Left ventricle myocardium inferior (tissue), 1 donor: ENCODE results near the gene MITF. TPM values are rescaled to one million over a fixed set of nuclear protein-coding genes. Genes with fewer than 3 reads are reported as not detected.

Experiments used
- DNase-seq: peaks from one replicate; pipeline ENCODE4 v3.0.0-alpha.2; 2020
- H3K27ac ChIP-seq: fragments of 200-600 bp; replicated peaks from 2 replicates; pipeline ENCODE4 v1.8.0; 2021
- H3K27me3 ChIP-seq: fragments of 200-600 bp; 2 replicates; pipeline ENCODE4 v1.8.0; 2021; ENCODE audit warnings: low read depth
- H3K36me3 ChIP-seq: fragments of 200-600 bp; 2 replicates; pipeline ENCODE4 v1.8.0; 2021
- H3K4me1 ChIP-seq: fragments of 200-600 bp; 2 replicates; pipeline ENCODE4 v1.8.0; 2021
- H3K4me3 ChIP-seq: fragments of 200-600 bp; 2 replicates; pipeline ENCODE4 v1.8.0; 2021; ENCODE audit warnings: mild to moderate bottlenecking, moderate library complexity
- H3K9me3 ChIP-seq: fragments of 200-600 bp; replicated peaks from 2 replicates; pipeline ENCODE4 v1.8.0; 2021
- CTCF ChIP-seq: fragments of 200-600 bp; IDR thresholded peaks from 2 replicates; pipeline ENCODE4 v1.8.0; 2021; ENCODE audit warnings: antibody characterized with exemption, mild to moderate bottlenecking, borderline replicate concordance
- intact Hi-C: fragments of 100-400 bp; cut with micrococcal nuclease; formaldehyde crosslinking; loops from one replicate; pipeline ENCODE4 v1.11.0; 2022
- total RNA-seq: library from RNA; stranded (reverse); fragmentation: NEBNext Ultra II Directional; extraction: Animal tissue kit (Norgen Biotek cat#: 25700); gene quantifications from one replicate; pipeline ENCODE4 v1.2.1, GENCODE V29; 2021
- donor health status: DM: no; HTN: yes; CAD: no; lungs with severe emphysema.

MITF gene
- total RNA-seq, 1 donor from 2014 or later = 81.9 TPM

- no peak for TF ChIP-seq CTCF
- intact Hi-C loops = no loop called here
- no peak for DNase-seq
- Histone ChIP-seq H3K4me1 (peaks cover 79% of the 10 kb centered on the region), H3K27ac (peak overlapping the region; percentile 62), H3K36me3 (no peaks in the 10 kb centered on the region), H3K4me3 (no peak overlapping the region), H3K9me3 (no peaks in the 10 kb centered on the region), H3K27me3 (no peaks in the 10 kb centered on the region)
These were observed 133.6 kb downstream of the MITF start for GRCh38 chr3:69872783-69873378.

GRCh38 chr3:69876073-69876472 is 136.8 kb downstream of the MITF start:
- no peak for DNase-seq
- Histone ChIP-seq H3K27ac (no peak overlapping the region), H3K4me1 (peaks cover 71% of the 10 kb centered on the region), H3K27me3 (no peaks in the 10 kb centered on the region), H3K36me3 (no peaks in the 10 kb centered on the region), H3K4me3 (no peak overlapping the region), H3K9me3 (no peaks in the 10 kb centered on the region)
- intact Hi-C loops = no loop called here
- TF ChIP-seq CTCF = no peak

- Histone ChIP-seq H3K36me3 (no peaks in the 10 kb centered on the region), H3K27ac (peak overlapping the region; percentile 59), H3K27me3 (no peaks in the 10 kb centered on the region), H3K4me1 (peaks cover 53% of the 10 kb centered on the region), H3K4me3 (no peak overlapping the region), H3K9me3 (no peaks in the 10 kb centered on the region)
- intact Hi-C loops = no loop called here
- TF ChIP-seq CTCF = no peak
- no peak for DNase-seq
These were observed 139.0 kb downstream of the MITF start for GRCh38 chr3:69878254-69878653.

- intact Hi-C loops = no loop called here
- DNase-seq = no peak
- no peaks in the 10 kb centered on the region for H3K36me3 ChIP-seq
- H3K27ac ChIP-seq = peak overlapping the region; percentile 59
- H3K27me3 ChIP-seq = no peaks in the 10 kb centered on the region
- H3K4me1 ChIP-seq = peaks cover 45% of the 10 kb centered on the region
- no peak for TF ChIP-seq CTCF
- no peak overlapping the region for H3K4me3 ChIP-seq
- no peaks in the 10 kb centered on the region for H3K9me3 ChIP-seq
These were observed 139.8 kb downstream of the MITF start for GRCh38 chr3:69879051-69879450.

- no peak for TF ChIP-seq CTCF
- no peaks in the 10 kb centered on the region for H3K27me3 ChIP-seq
- H3K4me3 ChIP-seq = no peak overlapping the region
- intact Hi-C loops = no loop called here
- peaks cover 35% of the 10 kb centered on the region for H3K4me1 ChIP-seq
- no peak for DNase-seq
- H3K36me3 ChIP-seq = no peaks in the 10 kb centered on the region
- H3K27ac ChIP-seq = no peak overlapping the region
- H3K9me3 ChIP-seq = no peaks in the 10 kb centered on the region
These were observed 140.9 kb downstream of the MITF start for GRCh38 chr3:69880069-69880640.
